ENCODE data around the gene MED13L.

The MED13L gene

GRCh38 chr12:116303066-116303465 is 25.6 kb upstream of the MED13L start:
- TF ChIP-seq ZFX (IDR thresholded peaks at IDR 0.05; ENCODE audit: borderline replicate concordance) (no peak), CTCF (IDR thresholded peaks at IDR 0.05) (no peak)
- no peak overlapping the region for H3K27ac ChIP-seq

- TF ChIP-seq CTCF (IDR thresholded peaks at IDR 0.05) (no peak), ZFX (IDR thresholded peaks at IDR 0.05; ENCODE audit: borderline replicate concordance) (no peak)
- H3K27ac ChIP-seq, result no peak overlapping the region
Observed at GRCh38 chr12:116302166-116303058, 24.9 kb upstream of the MED13L start.

GRCh38 chr12:116301621-116302020 is 24.1 kb upstream of the MED13L start:
- no peak overlapping the region for H3K27ac ChIP-seq
- TF ChIP-seq CTCF (IDR thresholded peaks at IDR 0.05), result no peak
- TF ChIP-seq ZFX (IDR thresholded peaks at IDR 0.05; ENCODE audit: borderline replicate concordance), result no peak

GRCh38 chr12:116299665-116300328 is 22.3 kb upstream of the MED13L start:
- H3K27ac ChIP-seq, result no peak overlapping the region
- TF ChIP-seq CTCF (IDR thresholded peaks at IDR 0.05) (no peak), ZFX (IDR thresholded peaks at IDR 0.05; ENCODE audit: borderline replicate concordance) (no peak)

GRCh38 chr12:116299064-116299463 is 21.6 kb upstream of the MED13L start:
- H3K27ac ChIP-seq, result no peak overlapping the region
- no peak for TF ChIP-seq CTCF (IDR thresholded peaks at IDR 0.05)
- TF ChIP-seq ZFX (IDR thresholded peaks at IDR 0.05; ENCODE audit: borderline replicate concordance), result no peak

- H3K27ac ChIP-seq, result no peak overlapping the region
- no peak for TF ChIP-seq ZFX (IDR thresholded peaks at IDR 0.05; ENCODE audit: borderline replicate concordance)
- TF ChIP-seq CTCF (IDR thresholded peaks at IDR 0.05), result no peak
Observed at GRCh38 chr12:116298578-116298977, 21.1 kb upstream of the MED13L start.

All from 22Rv1 (cell line).